GM12891 (cell line): ENCODE results near the gene CACNA1I.

Experiments used
- POLR2A ChIP-seq: IDR thresholded peaks from 2 replicates; pipeline ENCODE4 v1.6.1; 2011; ENCODE audit warnings: low read depth, low read length, control low read depth
- POLR2AphosphoS5 ChIP-seq: IDR thresholded peaks from 2 replicates; pipeline ENCODE4 v1.6.1; 2011; ENCODE audit warnings: low read depth, low read length, control low read depth
- SPI1 ChIP-seq: IDR thresholded peaks from 2 replicates; pipeline ENCODE4 v1.6.1; 2011; ENCODE audit warnings: low read depth, low read length, control low read depth
- TAF1 ChIP-seq: IDR thresholded peaks from 2 replicates; pipeline ENCODE4 v1.6.1; 2011; ENCODE audit warnings: low read depth, low read length, control low read depth

GRCh38 chr22:39613549-39613921 is 43.0 kb downstream of the CACNA1I start:
- TF ChIP-seq POLR2AphosphoS5 (no peak), POLR2A (no peak), SPI1 (no peak), TAF1 (no peak)
